Stimulated activated CD4-positive, alpha-beta T cell treated with anti-CD3 and anti-CD28 coated beads, Interleukin-15, amount 100 ng/mL, for 24 hours (primary cell): ENCODE data around the gene CCDC187.

Experiments used
- DNase-seq: peaks from one replicate; pipeline ENCODE4 v3.0.0-alpha.2; 2020

Gene CCDC187

DNA sequence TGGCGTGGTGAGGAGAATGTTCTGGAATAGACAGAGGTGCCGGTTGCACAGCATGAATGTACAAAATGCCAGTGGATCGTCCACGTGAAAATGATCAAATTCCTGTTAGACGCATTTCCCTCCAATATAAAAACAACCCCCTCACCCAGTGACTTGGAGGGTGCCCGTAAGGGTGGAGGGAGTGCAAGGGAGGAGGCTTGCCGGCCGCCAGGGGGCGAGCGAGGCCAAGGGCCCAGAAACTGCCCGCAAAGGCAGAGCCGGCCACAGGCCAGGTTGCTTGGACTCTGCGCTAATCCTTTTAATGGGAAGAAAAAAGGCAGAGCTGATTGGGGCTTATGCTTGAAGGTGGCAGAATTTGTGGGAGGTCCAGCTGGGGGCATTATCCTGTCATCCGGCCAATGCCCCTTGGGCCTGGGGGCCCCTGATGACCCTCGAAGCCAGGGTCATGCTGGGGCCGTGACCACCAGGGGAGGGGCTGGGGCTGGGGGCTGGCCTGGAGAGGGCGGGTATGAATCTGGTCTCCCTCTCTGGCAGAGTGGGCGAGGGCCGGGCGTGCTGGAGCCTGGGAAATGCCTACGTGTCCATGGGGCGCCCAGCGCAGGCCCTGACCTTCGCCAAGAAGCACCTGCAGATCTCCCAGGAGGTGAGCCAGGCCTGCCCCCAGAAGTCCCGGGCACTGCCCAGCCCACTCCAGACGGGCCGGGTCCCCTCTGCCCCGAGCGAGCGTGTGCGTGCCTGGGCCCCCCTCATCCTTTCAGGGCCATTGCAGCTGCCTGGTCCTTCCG is 35.5 kb upstream of the CCDC187 start:
- peak; percentile 49 for DNase-seq

DNA sequence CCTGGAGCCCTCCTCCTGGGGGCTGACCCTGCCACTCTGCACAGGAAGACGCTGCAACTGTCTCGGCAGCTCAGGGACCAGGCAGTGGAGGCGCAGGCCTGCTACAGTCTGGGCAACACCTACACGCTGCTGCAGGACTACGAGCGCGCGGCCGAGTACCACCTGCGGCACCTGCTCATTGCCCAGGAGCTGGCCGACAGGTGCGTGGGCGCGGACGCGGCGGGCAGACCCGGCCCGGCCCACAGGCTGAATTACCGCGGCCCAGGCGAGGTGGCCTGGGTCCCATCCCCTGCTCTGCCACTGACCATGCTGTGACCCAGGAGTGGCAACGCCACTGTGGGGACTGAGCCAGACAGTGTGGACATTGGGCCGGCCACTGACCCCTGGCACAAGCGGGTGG is 34.6 kb upstream of the CCDC187 start:
- DNase-seq, result no peak

DNA sequence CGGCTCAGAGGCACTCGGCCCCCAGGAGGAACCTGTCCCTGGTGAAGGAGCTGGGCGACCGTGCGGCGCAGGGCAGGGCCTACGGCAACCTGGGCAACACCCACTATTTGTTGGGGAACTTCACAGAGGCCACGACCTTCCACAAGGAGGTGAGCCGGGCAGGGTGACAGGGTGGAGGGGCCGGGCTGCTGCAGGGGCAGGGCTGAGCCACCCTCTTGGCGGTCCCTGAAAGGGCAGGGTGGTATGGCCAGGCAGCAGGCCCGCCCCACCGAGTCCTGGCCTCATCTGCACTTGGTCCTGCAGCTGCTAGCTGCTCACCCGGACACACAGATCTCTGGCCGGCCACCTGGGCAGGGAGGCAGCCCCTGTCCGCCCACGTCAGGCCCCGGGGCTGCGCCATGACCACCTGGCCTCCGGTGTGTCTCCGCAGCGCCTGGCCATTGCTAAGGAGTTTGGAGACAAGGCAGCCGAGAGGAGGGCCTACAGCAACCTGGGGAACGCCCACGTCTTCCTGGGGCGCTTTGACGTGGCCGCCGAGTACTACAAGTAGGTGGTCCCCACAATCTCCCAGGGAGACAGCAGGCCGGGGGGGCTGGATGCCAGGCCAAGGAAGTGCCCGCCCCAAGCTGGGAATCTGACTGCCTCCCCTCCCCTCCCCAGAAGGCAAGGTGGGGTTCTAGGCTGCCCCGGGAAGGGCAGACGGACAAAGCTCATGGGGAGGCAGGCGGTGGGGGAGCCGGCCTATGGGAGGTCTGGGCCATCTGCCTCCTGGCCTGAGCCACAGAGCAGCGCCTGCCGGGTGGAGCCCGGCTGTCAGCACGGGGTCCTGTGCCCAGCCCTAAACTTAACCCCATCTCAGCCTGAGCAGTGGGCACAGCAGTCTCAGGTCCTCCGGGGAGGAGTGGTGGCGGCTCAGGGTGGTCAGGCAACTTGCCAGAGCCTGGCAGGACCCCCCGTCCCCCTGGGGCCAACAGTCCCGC is 33.8 kb upstream of the CCDC187 start:
- no peak for DNase-seq

DNA sequence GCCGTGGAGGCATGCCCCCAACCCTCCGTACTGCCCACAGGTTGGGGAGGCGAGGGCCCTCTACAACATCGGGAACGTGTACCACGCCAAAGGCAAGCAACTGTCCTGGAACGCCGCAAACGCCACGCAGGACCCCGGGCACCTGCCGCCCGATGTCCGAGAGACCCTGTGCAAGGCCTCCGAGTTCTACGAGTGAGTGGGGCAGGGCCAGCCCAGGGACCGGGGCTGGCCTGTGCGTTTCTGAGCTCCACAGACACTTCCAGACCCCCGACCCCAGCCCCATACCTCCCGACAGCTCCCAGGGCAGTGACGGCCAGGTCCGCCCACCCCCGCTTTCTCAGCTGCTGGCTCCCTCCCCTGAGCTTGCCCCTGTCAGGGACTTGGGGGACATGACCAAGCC is 33.0 kb upstream of the CCDC187 start:
- DNase-seq, result no peak

DNA sequence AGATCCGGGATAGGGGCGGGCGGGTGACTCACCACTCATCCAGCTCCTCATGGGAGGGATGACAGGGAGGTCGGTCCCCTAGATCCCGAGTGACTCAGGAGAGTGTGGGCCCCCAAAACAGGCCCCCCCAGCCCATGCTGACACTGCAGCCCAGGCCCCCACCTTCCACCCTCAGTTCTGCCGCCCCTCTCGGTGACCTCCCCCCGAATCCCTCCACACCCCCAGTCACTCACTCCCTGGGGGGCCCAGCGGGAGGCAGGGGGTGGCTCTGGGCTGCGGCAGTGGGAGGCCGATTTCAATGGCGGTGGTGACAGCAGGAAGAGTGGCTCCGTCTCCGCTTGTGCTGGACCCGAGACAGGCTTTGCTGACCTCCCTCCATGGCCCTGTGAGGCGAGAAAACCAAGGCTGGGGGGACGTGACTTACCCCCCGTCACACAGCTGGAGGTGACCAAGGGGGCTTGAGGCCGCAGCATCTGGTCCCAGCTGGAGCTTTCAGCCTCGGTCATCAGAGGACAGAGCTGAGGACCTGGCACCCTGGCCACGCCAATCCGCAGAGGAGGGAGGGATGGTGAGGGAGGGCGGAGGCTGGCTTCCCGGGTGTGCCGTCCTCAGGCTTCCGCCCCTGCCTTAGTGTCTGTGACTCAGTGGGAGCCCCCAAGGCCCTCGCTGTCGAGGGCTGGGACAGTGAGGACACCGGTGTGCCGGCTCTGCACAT is 32.4 kb upstream of the CCDC187 start:
- no peak for DNase-seq

DNA sequence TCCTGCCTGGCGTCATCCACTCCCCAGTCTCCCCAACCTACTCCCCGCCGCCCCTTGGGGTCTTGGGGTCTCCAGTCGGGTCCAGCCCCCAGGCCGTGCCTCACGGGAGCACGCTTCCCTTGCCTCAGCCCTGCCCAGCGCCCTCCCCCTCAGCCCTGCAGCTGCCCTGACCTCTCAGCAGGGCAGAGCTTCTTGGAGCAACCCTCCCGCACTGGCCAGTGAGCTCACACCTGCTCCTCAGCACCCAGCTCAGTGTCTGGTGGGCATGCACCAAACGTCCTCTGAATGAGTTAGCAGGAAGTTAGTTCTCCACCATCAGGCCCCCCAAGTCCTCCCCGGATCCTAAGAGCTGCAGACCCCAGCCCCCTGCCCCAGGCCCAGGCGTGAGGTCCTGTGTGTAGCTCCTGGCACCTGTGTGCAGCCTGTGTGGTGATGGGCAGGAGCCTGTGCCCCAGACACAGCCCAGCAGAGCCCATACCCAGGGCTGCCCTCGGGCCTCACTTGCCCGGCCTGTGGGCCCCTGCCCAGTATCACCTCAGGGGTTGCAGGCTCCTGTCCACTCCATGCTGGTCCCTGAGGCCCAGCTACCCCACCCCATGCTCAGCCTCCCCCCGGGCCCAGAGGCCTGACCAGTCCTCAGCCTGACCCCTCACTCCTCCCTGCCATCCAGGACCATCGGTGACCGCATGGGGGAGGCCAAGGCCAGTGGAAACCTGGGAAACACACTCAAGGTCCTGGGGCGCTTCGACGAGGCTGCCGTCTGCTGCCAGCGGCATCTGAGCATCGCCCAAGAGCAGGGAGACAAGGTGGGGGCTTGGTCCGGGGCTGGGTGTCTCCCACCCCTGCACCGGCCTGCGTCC is 31.6 kb upstream of the CCDC187 start:
- DNase-seq, result no peak

DNA sequence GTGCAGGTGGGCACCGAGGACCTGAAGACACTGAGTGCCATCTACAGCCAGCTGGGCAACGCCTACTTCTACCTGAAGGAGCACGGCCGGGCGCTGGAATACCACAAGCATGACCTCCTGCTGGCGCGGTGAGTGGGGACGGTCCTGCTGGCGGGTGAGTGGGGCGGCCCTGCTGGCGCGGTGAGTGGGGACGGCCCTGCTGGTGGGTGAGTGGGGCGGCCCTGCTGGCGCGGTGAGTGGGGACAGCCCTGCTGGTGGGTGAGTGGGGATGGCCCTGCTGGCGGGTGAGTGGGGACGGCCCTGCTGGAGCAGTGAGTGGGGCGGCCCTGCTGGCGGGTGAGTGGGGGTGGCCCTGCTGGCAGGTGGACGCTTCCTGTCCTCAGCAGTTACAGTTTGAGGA is 30.6 kb upstream of the CCDC187 start:
- DNase-seq, result no peak

DNA sequence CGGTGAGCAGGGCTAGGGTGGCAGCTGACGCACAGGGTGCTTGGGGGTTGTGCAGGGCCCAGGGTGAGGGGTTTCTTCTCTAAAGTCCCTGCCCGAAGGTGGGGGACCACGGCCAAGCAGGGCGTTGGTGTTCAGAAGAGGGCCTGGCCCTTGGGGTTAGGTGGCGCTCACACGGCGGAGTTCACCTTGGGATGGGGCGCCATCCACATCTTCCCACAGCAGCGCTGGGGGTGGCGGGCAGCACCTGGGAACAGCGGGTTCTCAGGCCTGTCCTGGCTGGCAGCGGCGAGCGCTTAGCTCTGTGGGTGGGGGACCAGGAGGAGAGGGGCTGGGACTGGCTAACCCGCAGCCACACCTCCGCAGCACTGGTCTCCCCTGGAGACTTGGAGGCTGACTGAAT is 29.6 kb upstream of the CCDC187 start:
- no peak for DNase-seq

DNA sequence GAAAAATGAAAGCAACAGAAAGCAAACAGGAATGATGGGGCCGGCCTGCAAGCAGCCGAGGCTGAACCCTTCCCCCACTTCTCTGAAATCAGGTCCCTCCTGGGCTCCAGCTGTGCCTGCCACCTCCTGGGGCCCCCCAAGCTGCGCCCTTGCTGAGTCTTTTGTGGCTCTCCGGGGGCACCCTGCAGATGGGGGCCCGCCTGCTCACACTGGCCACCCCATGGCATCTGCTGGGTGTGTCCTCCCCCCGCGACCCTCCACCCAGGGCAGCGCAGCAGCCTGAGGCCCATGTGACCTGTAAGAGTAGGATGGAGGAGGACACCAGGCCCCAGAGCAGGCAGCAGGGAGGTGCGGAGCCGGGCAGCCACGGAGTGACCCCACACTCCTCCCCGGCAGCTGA is 29.2 kb upstream of the CCDC187 start:
- DNase-seq, result no peak

DNA sequence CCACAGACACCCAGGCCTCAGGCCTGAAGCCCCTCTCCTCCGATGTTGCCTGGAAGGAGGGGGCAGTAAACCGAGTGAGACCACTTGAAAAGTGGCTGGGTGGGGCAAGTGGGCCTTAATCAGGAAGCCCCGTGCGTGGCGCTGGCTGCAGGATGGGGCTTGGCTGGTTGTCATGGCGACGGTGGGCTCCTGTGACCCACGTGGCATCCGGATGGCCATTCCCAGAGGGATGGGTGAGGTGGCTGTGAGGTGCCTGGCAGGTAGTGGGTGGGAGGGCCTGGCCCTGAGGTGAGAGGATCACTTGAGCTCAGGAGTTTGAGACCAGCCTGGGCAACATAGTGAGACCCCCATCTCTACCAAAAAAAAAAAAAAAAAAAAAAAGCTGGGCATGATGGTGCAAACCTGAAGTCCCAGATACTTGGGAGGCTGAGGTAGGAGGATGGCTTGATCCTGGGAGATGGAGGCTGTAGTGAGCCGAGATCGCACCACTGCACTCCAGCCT is 28.6 kb upstream of the CCDC187 start:
- DNase-seq, result no peak

DNA sequence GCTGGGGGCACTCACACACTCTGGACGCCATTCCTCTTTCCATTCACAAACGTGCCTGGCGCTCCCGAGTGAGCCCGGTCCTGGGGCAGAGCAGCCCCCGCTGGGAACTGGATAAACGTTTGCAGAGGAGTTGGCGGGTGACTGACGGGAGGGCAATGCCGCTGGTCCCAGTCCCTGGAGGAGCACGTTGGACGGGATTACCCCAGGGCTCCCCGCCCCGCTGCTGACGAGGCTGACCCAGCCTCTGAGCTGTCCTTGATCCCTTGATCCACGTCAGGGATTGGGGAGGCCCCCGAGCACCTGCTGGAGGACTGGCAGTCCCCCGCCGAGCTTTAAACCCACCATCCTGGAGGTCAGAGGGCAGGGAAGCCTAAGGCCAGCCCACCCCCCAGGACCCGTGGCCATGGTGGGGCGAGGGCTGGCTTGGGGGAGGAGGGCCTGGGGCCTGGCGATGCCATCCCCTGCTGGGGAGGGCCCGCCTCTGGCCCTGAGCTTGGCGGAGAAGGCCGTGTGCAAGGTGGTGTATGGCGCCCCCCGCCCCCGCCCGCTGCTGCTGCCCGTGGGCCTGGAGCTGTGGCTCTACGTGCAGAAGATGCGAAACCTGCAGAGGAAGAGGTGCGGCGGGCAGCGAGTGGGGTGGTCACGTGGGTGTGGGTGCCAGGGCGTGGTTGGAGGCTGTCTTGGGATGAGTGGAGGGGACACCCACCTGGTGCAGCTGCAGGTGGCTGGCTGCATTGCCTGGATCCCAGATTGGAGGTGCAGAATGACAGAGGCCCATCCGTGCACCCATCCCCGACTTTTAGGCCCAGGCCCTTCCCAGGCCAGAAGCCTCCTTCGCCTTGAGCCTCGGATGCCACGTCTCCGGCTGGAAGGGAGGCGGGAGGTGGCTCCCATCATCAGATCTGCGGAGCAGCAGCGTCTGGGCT is 27.9 kb upstream of the CCDC187 start:
- no peak for DNase-seq

DNA sequence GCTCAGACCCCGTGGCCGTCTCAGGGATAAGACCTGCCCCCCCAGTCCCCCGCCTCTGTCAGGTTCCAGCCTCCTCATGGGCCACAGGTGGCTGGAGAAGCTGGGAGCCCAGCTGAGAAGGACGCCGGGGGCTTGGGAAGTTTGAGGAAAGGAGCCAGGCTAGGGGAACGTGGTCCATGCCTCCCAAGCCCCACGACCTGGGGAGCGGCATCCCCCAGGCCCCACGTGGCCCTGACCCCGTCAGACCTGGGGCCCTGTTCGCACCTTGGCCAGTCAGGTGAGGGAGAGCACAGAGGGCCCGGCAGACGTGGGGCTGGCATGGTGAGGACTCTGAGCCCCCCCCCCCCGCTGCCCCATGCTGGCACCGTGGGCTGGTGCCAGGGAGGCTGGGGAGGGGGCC is 27.1 kb upstream of the CCDC187 start:
- no peak for DNase-seq

DNA sequence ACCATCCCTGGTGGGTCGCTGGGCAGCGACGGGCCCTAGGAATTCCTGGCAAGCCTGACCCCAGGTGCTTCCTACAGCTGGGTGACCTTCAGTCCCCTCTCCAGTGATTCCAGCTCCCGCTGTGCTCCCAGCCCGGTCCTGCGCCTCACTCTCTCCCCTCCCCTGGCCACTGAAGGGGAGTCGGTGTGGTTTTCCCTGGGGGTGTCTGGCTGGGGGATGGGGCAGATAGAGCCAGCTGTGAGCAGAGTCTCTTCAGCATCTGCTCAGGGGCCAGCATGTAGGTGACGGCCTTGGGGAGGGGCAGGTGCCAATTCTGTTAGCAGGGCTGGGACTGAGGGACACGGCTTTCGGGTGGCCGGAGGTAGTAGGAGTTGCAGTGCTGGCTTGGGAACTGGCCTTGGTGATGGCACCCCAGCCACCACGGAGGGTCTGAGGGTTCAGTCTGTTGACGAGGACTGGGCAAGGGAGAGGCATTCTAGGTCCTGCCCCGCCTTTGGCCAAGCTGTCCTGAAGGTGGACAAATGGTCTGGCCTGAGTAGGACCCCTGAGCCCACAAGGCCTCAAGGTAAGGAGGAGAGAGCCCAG is 26.6 kb upstream of the CCDC187 start:
- no peak for DNase-seq

DNA sequence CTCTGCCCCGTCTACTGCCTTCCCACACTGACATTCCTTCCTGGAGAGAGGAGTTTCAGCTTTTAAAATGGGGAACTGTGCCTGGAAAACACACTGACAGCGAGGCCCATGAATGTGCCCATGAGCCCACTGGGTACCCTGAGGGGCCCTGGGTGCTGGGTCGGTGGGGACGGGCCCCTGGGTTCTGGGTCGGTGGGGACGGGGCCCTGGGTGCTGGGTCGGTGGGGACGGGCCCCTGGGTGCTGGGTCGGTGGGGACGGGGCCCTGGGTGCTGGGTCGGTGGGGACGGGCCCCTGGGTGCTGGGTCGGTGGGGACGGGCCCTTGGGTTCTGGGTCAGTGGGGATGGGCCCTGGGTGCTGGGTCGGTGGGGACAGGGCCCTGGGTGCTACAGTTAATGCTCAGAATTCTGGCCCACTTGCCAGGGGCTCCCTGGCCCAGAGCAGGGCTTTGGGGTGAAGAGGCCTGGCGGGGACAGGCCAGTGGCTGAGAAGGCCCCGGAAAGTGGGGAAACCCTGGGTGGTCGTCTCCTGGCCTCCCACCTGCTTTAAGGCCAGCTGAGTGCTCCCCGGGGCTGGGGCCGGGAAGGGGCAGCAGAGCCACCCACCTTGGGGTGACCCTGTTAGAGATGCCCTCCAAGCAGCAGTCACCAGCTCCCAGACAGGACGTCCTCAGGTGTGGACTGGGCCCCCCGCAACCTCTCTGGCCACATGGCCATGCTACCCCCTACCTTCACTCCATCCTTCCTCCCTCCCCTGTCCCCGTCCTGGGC is 25.9 kb upstream of the CCDC187 start:
- no peak for DNase-seq

DNA sequence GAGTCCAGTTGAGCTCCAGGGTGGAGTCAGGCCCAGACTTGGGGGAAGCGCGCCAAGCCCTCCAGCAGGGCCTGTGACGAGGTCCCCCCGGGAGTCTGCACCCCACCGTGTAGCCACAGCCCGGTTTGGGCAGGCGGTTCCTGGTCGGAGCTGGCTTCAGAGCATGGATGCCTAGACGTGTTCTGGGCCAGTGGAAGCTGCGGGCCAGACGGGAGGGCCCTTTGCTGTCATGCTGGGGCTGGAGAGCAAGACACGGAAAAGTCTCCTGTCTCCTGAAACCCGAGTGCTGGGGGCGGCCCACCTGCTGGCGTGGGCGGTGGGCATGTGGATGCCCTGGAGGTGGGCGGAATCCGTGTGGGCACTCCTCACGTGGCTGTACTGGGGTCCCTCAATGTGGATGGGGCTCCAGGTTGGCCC is 25.3 kb upstream of the CCDC187 start:
- no peak for DNase-seq

DNA sequence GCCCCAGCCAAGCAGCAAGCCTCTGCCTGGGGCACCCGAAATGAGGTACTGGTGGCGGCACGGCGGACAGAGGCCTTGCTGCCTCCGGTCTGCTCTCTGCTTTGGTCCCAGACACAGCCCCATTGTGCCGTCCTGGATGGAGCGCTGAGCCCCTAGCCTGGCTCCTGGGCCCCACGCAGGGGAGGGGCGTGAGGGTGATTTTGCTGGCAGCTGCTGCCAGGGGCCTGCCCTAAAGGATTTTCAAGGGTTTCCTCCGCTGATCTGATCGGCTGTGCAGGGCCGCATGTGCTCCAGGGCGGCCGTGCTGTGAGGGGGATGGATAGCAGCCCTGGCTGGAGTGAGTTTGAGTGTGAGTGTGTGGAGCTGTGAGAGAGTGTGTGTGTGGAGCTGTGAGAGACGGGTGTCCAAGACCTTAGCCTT is 24.7 kb upstream of the CCDC187 start:
- DNase-seq, result no peak

DNA sequence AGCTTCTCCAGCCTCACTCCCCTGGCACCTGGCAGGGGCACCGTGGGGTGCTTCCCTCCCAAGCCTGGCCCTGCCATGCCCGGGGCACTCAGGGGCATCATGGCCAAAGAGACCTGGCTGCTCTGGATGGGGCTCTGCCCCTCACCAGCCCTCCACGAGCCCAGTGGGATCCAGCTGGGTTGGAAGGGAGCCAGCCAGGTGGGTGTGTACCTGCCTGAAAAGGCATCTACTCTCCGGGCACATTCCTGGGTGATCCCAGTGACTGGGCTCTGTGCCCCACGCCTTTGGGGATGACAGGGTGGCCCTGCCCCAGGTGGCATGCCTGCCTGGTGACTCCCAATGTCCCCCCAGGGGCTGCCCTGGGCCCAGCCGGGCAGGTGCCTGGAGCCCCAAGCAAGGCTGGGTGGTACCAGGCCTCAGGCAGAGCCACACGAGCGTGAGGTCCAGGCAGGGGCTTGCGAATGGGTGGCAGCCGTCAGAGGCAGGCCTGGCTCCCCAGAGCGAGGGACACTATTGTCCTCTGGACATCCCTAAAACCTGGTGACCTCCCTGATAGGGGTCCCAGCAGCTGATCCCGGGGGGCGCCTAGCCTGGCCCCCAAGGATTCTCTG is 24.2 kb upstream of the CCDC187 start:
- DNase-seq, result peak; percentile 31

DNA sequence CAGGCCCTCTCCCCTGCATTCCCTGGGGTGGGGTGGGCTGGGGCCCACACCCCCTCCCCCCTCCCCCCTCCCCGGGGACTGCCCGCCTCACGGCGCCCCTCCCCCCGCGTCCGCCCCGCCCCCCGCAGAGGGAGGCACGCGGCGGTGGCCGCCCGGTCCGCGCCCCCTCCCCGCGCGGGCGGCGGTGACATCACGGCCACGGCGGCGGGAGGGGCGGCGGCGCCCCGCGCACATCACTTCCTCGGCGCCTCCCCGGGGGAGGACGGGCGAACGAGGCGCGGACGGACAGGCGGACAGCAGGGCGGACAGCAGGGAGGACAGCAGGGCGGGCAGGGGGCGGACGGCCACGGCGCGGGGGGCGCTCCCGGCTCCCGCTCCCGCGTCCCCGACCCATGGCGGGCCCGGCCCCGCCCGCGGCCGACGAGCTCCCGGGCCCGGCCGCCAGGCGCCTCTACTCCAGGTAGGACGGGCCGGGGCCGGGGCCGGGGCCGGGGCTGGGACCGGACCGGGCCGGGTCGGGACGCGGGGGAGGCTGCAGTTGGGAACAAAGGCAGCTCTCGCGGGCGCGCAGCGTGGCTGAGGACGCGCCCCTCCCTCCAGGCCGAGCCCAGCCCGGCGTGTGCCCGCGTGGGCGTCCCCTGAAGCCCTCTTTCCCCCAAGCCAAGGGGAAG is 23.5 kb upstream of the CCDC187 start, which contains the start of gene GPSM1:
TSS of gene GPSM1 (plus strand) at position 236 of the 671 bp plus-strand sequence. CDS start at position 393, 157 bp downstream.
- DNase-seq, result peak; percentile 57
